ENCODE results near the gene DQX1.
A peak's percentile ranks its signal among the peaks of the same experiment; 100 is the strongest.

The DQX1 gene

GRCh38 chr2:74530239-74531187 is 4.5 kb upstream of the DQX1 start:
- DNase-seq = no peak

- peak; percentile 72 for DNase-seq
Measured at GRCh38 chr2:74529357-74530238, 3.6 kb upstream of the DQX1 start, which contains the start of the genes AUP1 and HTRA2. Gene AUP1, minus strand, starts transcription at chr2:74529706. Its CDS starts 77 bp downstream, at chr2:74529629. Gene HTRA2, plus strand, starts transcription at chr2:74529933. Its CDS starts 74 bp downstream, at chr2:74530007.

GRCh38 chr2:74528600-74529356 is 2.7 kb upstream of the DQX1 start:
- DNase-seq = no peak

- no peak for DNase-seq
Measured at GRCh38 chr2:74527741-74528140, 1.7 kb upstream of the DQX1 start.

GRCh38 chr2:74526649-74527230 is 709 bp upstream of the DQX1 start:
- no peak for DNase-seq

GRCh38 chr2:74524955-74525716 is 895 bp downstream of the DQX1 start:
- DNase-seq = no peak

GRCh38 chr2:74524005-74524404 is 2.0 kb downstream of the DQX1 start:
- DNase-seq = no peak

GRCh38 chr2:74522516-74522915 is 3.5 kb downstream of the DQX1 start:
- DNase-seq = no peak

GRCh38 chr2:74516650-74517049 is 9.4 kb downstream of the DQX1 start:
- DNase-seq = no peak

GRCh38 chr2:74515981-74516633 is 9.9 kb downstream of the DQX1 start:
- peak; percentile 75 for DNase-seq

GRCh38 chr2:74515271-74515980 is 10.6 kb downstream of the DQX1 start:
- DNase-seq = no peak

GRCh38 chr2:74514368-74515270 is 11.4 kb downstream of the DQX1 start, which contains the start of gene TLX2:
Gene TLX2, plus strand, starts transcription at chr2:74514450. Its CDS starts 357 bp downstream, at chr2:74514807.
- DNase-seq = no peak

GRCh38 chr2:74513605-74514367 is 12.2 kb downstream of the DQX1 start:
- no peak for DNase-seq

GRCh38 chr2:74512744-74513604 is 13.1 kb downstream of the DQX1 start:
- DNase-seq = no peak

- no peak for DNase-seq
Measured at GRCh38 chr2:74511104-74511989, 14.7 kb downstream of the DQX1 start.

- DNase-seq = no peak
Measured at GRCh38 chr2:74510272-74510671, 15.8 kb downstream of the DQX1 start.

Measured in activated T-cell treated with anti-CD3 and anti-CD28 coated beads for 4 hours (primary cell).